GM23338 (cell line): ENCODE measurements around the gene GUCA1A. TPM values are rescaled to one million over a fixed set of nuclear protein-coding genes. Genes with fewer than 3 reads are reported as not detected.

Experiments used
- ATAC-seq: fragments of 200-7000 bp; cut with Tn5 transposase; 3 replicates; pipeline ENCODE4 v1.9.1; 2020
- DNase-seq: peaks from one replicate; pipeline ENCODE4 v3.0.0-alpha.2; 2015; ENCODE audit warnings: low spot score
- H2AFZ ChIP-seq: fragments of 200-600 bp; sonication (generic); 2 replicates; pipeline ENCODE4 v1.8.0; 2016; ENCODE audit warnings: antibody characterized with exemption, mild to moderate bottlenecking, moderate library complexity
- H3F3A ChIP-seq: fragments of 200-600 bp; sonication (generic); replicated peaks from 2 replicates; pipeline ENCODE4 v1.8.0; 2017; ENCODE audit warnings: antibody characterized with exemption, mixed run types, low read depth
- H3K27ac ChIP-seq: fragments of 200-600 bp; sonication (generic); 2 replicates; pipeline ENCODE4 v1.6.1; 2016; ENCODE audit warnings: low read depth
- H3K27me3 ChIP-seq: fragments of 200-600 bp; sonication (generic); 2 replicates; pipeline ENCODE4 v1.8.0; 2016; ENCODE audit warnings: mild to moderate bottlenecking, mixed run types, moderate library complexity; ENCODE audit not compliant: insufficient read depth
- H3K36me3 ChIP-seq: fragments of 200-600 bp; sonication (generic); 2 replicates; pipeline ENCODE4 v1.8.0; 2016; ENCODE audit warnings: mild to moderate bottlenecking; ENCODE audit not compliant: insufficient read depth
- H3K4me1 ChIP-seq: fragments of 200-600 bp; sonication (generic); 2 replicates; pipeline ENCODE4 v1.8.0; 2016; ENCODE audit warnings: mild to moderate bottlenecking, moderate library complexity; ENCODE audit not compliant: insufficient read depth
- H3K4me2 ChIP-seq: fragments of 200-600 bp; sonication (generic); 2 replicates; pipeline ENCODE4 v1.7.1; 2017; ENCODE audit warnings: mixed run types
- H3K4me3 ChIP-seq: fragments of 200-600 bp; sonication (generic); 2 replicates; pipeline ENCODE4 v1.6.1; 2016; ENCODE audit warnings: mixed run types
- H3K79me2 ChIP-seq: fragments of 200-600 bp; sonication (generic); replicated peaks from 2 replicates; pipeline ENCODE4 v1.8.0; 2017; ENCODE audit warnings: mild to moderate bottlenecking; ENCODE audit not compliant: insufficient read depth
- H3K9me2 ChIP-seq: fragments of 200-600 bp; sonication (generic); 2 replicates; pipeline ENCODE4 v1.8.0; 2017; ENCODE audit not compliant: insufficient read depth
- H4K20me1 ChIP-seq: fragments of 200-600 bp; sonication (generic); replicated peaks from 2 replicates; pipeline ENCODE4 v1.8.0; 2017; ENCODE audit warnings: mild to moderate bottlenecking; ENCODE audit not compliant: insufficient read depth
- H3K27ac Mint-ChIP-seq: 2 replicates; pipeline ENCODE4 v1.8.0; 2020; ENCODE audit warnings: inconsistent platforms, mild to moderate bottlenecking, moderate library complexity, mixed read lengths
- H3K27me3 Mint-ChIP-seq: 3 replicates; pipeline ENCODE4 v1.8.0; 2022; ENCODE audit warnings: low read depth, mild to moderate bottlenecking, moderate library complexity, mixed read lengths, inconsistent platforms; ENCODE audit not compliant: insufficient read depth, poor library complexity
- H3K36me3 Mint-ChIP-seq: 3 replicates; pipeline ENCODE4 v1.8.0; 2021; ENCODE audit warnings: low read depth, mild to moderate bottlenecking, inconsistent platforms, moderate library complexity, mixed read lengths
- H3K4me1 Mint-ChIP-seq: 3 replicates; pipeline ENCODE4 v1.8.0; 2020; ENCODE audit warnings: mild to moderate bottlenecking, inconsistent platforms, mixed read lengths
- H3K4me3 Mint-ChIP-seq: 3 replicates; pipeline ENCODE4 v1.8.0; 2021; ENCODE audit warnings: moderate library complexity, mild to moderate bottlenecking, inconsistent platforms, mixed read lengths
- H3K9me3 Mint-ChIP-seq: 3 replicates; pipeline ENCODE4 v1.8.0; 2020; ENCODE audit warnings: moderate library complexity, mild to moderate bottlenecking, inconsistent platforms, mixed read lengths
- CREB1 ChIP-seq: fragments of 250-450 bp; sonication (Bioruptor Pico); IDR thresholded peaks from 2 replicates; pipeline ENCODE4 v1.5.0; 2020; ENCODE audit warnings: low read depth, mild to moderate bottlenecking, moderate library complexity
- ETS1 ChIP-seq: IDR thresholded peaks from 2 replicates; pipeline ENCODE4 v1.6.1; 2016; ENCODE audit warnings: antibody characterized with exemption
- EZH2 ChIP-seq: fragments of 200-600 bp; sonication (generic); IDR thresholded peaks from one replicate; pipeline ENCODE4 v1.8.0; 2017; ENCODE audit warnings: antibody characterized with exemption, mild to moderate bottlenecking, low read depth; ENCODE audit not compliant: unreplicated experiment
- EZH2phosphoT487 ChIP-seq: fragments of 200-600 bp; sonication (generic); IDR thresholded peaks from one replicate; pipeline ENCODE4 v1.8.1; 2018; ENCODE audit warnings: antibody characterized with exemption; ENCODE audit not compliant: unreplicated experiment
- JUNB ChIP-seq: IDR thresholded peaks from one replicate; pipeline ENCODE4 v1.6.1; 2016; ENCODE audit warnings: antibody characterized with exemption; ENCODE audit not compliant: unreplicated experiment
- NANOG ChIP-seq: IDR thresholded peaks from 2 replicates; pipeline ENCODE4 v1.6.1; 2016; ENCODE audit warnings: antibody characterized with exemption, borderline replicate concordance
- POLR2AphosphoS5 ChIP-seq: IDR thresholded peaks from 2 replicates; pipeline ENCODE4 v1.6.1; 2016; ENCODE audit warnings: antibody characterized with exemption, low read depth
- STAT1 ChIP-seq: IDR thresholded peaks from one replicate; pipeline ENCODE4 v1.6.1; 2016; ENCODE audit warnings: antibody characterized with exemption; ENCODE audit not compliant: unreplicated experiment
- ZNF114 ChIP-seq: fragments of 250-450 bp; sonication (Bioruptor Pico); IDR thresholded peaks from 2 replicates; pipeline ENCODE4 v1.5.0; 2020; ENCODE audit warnings: mild to moderate bottlenecking, moderate library complexity
- ZNF462 ChIP-seq: fragments of 250-450 bp; sonication (Bioruptor Pico); IDR thresholded peaks from 2 replicates; pipeline ENCODE4 v1.5.0; 2020; ENCODE audit warnings: mild to moderate bottlenecking, moderate library complexity
- polyA plus RNA-seq: library from polyadenylated mRNA; unstranded; fragments of >200 nt; fragmentation: Nextera tagmentation; extraction: Ambion mirVana; gene quantifications from 2 replicates; pipeline ENCODE4 v1.2.1, GENCODE V29; 2016
- total RNA-seq: library from RNA; depleted of rRNA; stranded (reverse); fragments of >200 nt; shearing (Covaris generic); gene quantifications from 2 replicates; pipeline ENCODE4 v1.2.3, GENCODE V29; 2014
- TF ChIP-seq, protein P1 (sequence below): IDR thresholded peaks from one replicate; pipeline ENCODE4 v1.6.1; 2018; ENCODE audit warnings: antibody characterized with exemption; ENCODE audit not compliant: unreplicated experiment

Gene GUCA1A
- total and polyA plus RNA-seq, 2 experiments from 2014 or later = 5.2 to 10.6 TPM

DNA sequence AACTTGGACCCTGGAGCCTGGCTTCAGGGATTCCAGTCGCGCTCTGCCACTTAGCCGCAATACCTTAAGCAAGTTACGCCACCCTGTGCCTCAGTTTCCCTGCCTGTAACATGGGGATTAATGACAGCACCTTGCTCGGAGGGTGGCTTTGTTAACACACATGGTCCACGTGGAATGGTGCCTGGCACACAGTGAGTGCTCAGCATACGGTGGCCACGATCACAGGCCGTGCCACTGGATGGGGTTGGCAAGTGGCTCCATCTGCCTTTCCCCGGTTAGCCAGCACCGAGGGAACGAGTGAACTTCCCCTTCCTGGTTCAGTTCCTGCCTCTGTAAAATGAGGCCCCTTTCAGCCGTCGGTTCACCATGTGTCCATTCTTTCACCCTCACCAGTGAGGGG, 47.9 kb upstream of the GUCA1A start:
- Mint-ChIP-seq H3K4me1 (peaks cover 3% of the 10 kb centered on the region; the same call in 1 of the 3 replicates), H3K9me3 (no peaks in the 10 kb centered on the region), H3K36me3 (peaks cover 80% of the 10 kb centered on the region), H3K27me3 (peaks cover 17% of the 10 kb centered on the region), H3K4me3 (no peak overlapping the region), H3K27ac (no peak overlapping the region)
- H3K4me2 ChIP-seq = no peak overlapping the region
- TF ChIP-seq STAT1 = no peak
- TF ChIP-seq POLR2AphosphoS5 = no peak
- TF ChIP-seq NANOG = no peak
- no peak for TF ChIP-seq CREB1
- no peak for TF ChIP-seq ETS1
- peaks cover 11% of the 10 kb centered on the region for H3K79me2 ChIP-seq
- no peak overlapping the region for H2AFZ ChIP-seq
- no peaks in the 10 kb centered on the region for H3K9me2 ChIP-seq
- H3F3A ChIP-seq = no peaks in the 10 kb centered on the region; the same call in 1 of the 2 replicates
- no peak overlapping the region for H3K27ac ChIP-seq
- peaks cover 25% of the 10 kb centered on the region for H3K36me3 ChIP-seq
- H3K4me3 ChIP-seq = no peak overlapping the region
- peaks cover 11% of the 10 kb centered on the region for H4K20me1 ChIP-seq
- H3K27me3 ChIP-seq = no peaks in the 10 kb centered on the region
- no peak for DNase-seq
- no peak for ATAC-seq
- no peaks in the 10 kb centered on the region for H3K4me1 ChIP-seq

GRCh38 chr6:42125663-42126062, 47.5 kb upstream of the GUCA1A start:
- H3K4me1 ChIP-seq = no peaks in the 10 kb centered on the region
- H3K4me3 ChIP-seq = no peak overlapping the region
- no peak overlapping the region for H2AFZ ChIP-seq
- DNase-seq (no peak), ATAC-seq (no peak)
- Mint-ChIP-seq H3K4me3 (no peak overlapping the region), H3K27me3 (peaks cover 15% of the 10 kb centered on the region), H3K36me3 (peaks cover 80% of the 10 kb centered on the region), H3K9me3 (no peaks in the 10 kb centered on the region), H3K27ac (no peak overlapping the region), H3K4me1 (peaks cover 6% of the 10 kb centered on the region; the same call in 1 of the 3 replicates)
- no peak overlapping the region for H3K27ac ChIP-seq
- H3K9me2 ChIP-seq = no peaks in the 10 kb centered on the region
- H3K79me2 ChIP-seq = peaks cover 12% of the 10 kb centered on the region
- H3K27me3 ChIP-seq = no peaks in the 10 kb centered on the region
- no peaks in the 10 kb centered on the region; the same call in 1 of the 2 replicates for H3F3A ChIP-seq
- peaks cover 16% of the 10 kb centered on the region for H4K20me1 ChIP-seq
- H3K36me3 ChIP-seq = peaks cover 25% of the 10 kb centered on the region
- no peak overlapping the region for H3K4me2 ChIP-seq
- TF ChIP-seq, protein P1, sequence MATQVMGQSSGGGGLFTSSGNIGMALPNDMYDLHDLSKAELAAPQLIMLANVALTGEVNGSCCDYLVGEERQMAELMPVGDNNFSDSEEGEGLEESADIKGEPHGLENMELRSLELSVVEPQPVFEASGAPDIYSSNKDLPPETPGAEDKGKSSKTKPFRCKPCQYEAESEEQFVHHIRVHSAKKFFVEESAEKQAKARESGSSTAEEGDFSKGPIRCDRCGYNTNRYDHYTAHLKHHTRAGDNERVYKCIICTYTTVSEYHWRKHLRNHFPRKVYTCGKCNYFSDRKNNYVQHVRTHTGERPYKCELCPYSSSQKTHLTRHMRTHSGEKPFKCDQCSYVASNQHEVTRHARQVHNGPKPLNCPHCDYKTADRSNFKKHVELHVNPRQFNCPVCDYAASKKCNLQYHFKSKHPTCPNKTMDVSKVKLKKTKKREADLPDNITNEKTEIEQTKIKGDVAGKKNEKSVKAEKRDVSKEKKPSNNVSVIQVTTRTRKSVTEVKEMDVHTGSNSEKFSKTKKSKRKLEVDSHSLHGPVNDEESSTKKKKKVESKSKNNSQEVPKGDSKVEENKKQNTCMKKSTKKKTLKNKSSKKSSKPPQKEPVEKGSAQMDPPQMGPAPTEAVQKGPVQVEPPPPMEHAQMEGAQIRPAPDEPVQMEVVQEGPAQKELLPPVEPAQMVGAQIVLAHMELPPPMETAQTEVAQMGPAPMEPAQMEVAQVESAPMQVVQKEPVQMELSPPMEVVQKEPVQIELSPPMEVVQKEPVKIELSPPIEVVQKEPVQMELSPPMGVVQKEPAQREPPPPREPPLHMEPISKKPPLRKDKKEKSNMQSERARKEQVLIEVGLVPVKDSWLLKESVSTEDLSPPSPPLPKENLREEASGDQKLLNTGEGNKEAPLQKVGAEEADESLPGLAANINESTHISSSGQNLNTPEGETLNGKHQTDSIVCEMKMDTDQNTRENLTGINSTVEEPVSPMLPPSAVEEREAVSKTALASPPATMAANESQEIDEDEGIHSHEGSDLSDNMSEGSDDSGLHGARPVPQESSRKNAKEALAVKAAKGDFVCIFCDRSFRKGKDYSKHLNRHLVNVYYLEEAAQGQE = no peak
- TF ChIP-seq JUNB = no peak
- TF ChIP-seq ZNF462 (CRISPR knock-in tag) = no peak
- TF ChIP-seq ETS1 = no peak
- no peak for TF ChIP-seq EZH2
- TF ChIP-seq ZNF114 (CRISPR knock-in tag) = no peak
- no peak for TF ChIP-seq EZH2phosphoT487
- TF ChIP-seq CREB1 = no peak
